HG03457 (cell line): Measurements from ENCODE around the gene STARD9.

Experiments used
- ATAC-seq: cut with Tn5 transposase; IDR thresholded peaks from one replicate; pipeline ENCODE4 v1.9.1; 2021; ENCODE audit warnings: moderate number of reproducible peaks; ENCODE audit not compliant: unreplicated experiment

Gene STARD9

DNA sequence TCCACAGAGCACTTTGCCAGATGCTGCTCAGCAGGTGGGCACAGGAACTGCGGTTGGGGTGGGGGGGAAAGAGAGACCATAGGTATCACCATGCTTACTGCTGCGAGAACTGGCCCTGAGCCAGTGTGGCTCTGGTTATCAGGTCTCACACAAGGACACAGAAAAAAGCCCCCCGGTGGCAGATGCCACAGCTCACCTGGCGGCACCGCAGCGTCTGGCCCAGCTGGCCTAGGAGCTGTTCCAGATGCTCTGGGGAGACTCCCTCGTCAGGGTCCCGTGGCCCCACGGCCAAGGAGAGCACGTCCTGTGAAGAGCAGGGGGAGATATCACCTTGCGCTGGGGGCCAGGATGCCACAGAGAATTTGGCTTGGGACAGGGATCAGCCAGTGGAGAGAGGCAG is 150.7 kb downstream of the STARD9 start:
- ATAC-seq: no peak

DNA sequence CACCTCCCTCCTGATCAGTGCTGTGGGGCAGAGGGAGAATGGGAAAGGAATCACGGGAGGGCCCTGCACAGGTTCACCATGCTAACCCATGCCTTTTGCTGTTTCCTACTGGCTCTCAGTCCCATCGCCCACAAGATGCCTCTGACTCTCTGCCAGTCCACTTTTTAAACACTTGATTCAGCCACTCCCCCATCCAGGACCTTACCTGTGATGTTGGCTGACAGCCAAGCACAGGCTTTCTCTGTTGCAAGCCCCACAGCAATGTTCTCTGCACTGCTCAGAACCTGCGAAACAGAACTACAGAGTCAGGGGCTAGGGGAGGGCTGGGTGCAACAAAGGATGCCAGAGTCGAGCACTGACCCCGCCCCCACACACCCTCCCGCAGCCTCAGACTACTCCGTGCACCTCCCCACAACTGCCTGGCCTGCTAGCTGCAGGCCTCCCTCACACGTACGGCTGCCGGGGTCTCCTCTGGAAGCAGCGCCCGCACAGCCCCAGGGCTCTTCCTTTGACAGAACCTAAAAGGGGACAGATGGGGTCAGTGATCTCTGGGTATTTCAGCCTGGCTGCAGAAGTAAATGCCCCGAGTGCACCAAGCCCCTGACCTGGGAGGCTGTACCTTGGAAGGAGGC is 152.5 kb downstream of the STARD9 start:
- no peak for ATAC-seq

DNA sequence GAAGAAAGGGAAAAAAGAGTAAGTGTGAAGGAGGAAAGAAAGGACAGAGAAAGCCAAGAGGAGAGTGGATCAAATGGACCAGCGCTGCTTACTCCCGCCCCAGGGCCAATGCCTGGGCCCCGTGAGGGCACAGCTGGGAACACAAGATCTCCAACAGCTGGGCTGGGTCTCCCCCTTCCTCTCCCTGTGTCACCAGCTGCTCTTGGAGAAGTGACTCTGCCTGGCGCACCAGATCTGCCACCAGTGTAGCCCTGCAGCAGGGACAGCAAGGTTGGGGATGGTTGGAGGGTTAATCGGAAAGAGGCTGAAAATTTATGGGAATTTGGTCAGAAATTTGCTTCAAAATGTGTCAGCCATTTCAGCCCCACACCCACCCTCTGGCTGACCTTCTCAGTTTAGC is 153.2 kb downstream of the STARD9 start:
- no peak for ATAC-seq

DNA sequence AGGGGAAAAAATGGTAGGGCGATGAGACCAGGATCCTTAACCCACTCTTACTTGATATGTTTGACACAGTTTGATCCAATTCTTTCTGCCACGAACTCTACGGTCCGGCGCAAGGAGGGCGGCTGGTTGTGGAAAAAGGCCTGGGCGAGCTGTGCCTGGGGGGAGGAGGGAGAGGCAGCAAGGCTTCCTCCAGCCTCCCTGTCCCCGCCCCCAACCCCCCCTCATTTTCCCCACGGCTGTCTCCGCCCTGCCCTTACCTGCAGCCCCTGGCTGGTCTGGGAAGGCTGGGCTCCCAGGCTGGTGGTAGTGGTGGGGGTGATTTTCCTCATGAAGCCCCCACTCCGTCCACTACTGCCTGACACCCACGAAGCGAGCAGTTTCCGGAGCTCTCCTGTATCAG is 153.6 kb downstream of the STARD9 start:
- ATAC-seq: no peak

DNA sequence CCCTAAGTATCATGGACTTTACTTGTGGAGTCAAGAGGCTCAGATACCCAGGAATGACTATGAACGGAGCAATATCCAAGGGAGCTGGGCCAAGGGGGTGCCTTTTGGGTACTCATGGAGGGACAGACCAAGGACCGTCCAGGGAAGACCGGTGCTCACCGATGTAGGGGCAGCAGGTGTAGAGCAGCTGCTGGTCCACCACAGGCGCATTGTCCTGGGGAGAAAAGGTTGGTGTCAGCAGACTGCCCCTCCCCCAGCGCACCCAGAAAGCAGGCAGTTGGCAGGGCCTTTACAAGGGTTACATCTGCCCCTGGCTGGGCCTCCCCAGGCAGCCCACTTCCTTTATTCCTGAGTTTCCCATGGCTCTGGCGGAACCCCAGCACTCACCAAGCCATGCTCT is 154.0 kb downstream of the STARD9 start:
- no peak for ATAC-seq

DNA sequence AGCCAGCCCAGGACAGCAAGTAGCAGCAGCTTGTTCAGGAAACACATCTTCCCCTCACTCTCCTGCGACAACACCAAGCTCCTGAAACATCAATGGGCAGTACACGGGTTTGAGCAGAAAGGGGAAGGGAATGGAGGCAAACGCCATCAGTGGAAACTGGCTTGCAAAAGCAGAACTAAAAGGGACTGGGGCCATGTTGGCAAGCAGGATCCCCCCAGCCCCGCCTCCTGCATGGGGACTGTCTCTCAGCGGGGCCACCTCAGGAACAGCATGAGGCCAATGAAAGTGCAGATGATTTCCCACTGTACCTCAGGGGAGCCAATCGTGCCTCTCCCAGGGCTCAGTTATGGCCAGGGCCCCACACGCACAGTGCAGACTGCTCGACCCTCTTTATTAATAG is 154.7 kb downstream of the STARD9 start:
- no peak for ATAC-seq

DNA sequence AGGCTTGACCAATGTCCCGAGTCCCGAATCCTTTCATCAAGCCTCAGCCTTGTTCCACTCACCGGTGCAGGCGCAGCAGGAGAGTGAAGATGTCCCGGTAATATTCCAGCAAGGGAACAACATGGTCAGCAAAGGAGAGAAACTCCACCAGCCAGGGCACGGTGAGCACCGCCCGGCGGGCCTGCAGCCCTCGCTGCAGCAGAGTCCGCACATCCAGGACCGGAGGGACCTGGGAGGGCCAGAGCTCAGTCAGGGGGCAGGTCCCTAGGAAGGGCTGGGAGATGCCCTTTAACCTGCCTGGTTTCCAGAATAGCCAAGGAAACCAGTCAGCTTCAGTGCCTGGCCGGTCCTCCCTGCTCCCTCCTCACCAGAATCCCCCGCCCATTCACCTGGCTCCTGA is 155.1 kb downstream of the STARD9 start:
- ATAC-seq: no peak

DNA sequence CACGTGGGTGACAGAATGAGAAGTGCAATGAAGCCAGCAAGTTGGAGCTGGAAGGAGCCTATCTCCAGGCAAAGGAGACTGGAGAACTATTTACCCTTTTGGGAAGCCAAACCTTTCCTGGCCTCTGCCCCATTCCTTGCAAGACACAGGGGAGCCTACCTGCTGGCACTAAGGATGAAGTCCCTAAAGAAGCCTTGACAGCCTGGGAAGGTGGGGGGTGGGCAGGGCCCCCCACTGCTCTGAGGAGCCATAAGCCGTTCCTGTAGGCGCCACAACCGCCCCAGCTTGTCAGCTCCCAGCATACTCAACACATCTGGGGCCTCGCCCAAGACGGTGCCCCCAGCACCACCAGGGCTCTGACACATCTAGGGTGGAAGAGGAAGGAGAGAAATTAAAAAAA is 156.1 kb downstream of the STARD9 start:
- ATAC-seq: no peak

DNA sequence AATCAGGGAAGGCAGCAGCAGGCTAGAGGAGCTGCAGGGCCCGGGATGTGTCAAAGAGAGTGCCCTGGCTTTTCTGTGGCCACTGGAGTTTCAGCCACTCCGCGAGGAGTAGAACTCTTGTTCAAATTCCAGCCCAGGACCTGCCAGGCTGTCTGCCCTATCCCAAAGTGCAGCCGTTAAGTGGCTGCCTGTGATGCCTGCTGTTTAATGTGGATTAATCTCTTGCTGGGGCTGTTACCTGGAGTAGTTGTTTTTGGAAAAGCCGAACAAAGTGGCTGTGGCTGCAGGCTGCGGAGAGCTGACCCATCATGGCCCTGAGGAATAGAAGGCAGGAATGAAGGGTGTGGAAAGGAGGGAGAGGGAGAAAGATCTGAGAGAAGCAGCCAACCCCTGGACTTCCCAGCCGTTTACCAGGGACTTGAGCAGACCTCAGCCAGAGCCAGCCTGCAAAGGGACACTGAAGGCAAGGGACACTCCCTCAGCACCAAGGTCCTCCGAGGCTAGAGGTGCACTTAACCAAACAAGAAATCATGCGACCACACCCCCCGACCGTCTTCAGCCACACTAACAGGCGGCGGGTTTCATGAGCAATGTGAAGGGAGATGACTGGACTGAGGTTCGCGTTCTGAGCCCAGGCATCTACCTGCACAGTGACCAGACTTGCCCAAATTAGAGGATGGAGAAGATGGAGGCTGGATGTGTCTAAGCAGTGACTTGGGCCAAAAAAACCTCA is 156.9 kb downstream of the STARD9 start:
- no peak for ATAC-seq

DNA sequence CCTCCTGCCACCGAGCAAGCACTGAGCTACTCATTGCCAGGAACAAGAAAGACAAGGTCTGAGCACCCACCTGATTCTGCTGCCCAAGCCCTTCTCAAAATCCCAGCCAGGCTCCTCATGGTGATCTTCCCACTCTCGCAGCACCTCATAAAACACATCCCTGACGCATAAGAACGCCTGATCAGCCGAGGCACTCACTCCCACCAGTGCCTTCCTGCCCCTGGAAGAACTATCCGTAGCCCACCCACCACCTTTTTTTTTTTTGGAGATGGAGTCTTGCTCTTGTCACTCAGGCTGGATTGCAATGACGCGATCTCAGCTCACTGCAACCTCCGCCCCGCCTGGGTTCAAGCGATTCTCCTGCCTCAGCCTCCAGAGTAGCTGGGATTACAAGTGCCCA is 157.6 kb downstream of the STARD9 start:
- ATAC-seq: no peak

DNA sequence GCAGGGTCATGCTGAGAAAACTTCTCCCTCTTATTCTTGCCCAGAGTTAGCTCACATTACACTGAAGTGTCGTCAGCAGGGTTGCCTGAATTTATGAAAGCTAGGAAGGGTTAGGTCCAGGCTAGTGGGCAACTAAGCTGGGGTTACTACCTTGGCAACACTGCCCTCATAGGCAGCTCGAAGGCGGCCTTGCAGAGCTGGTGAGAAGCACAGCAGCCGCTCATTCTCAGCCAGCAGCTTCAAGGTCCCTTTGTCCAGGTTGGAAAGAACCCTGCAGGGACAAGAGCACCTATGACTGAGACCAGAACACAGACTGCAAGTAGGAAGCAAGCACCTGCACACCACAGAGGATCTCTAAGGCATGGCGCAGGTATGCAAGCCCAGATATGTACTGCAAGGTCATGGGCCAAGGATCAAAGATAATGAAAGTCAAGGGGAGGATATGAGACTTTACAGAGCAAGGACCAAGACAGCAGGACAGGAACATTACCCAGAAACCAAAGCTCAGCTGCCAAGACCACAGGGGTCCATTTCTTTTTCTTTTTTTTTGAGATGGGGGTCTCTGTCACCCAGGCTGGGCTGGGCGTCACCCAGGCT is 158.8 kb downstream of the STARD9 start:
- no peak for ATAC-seq

DNA sequence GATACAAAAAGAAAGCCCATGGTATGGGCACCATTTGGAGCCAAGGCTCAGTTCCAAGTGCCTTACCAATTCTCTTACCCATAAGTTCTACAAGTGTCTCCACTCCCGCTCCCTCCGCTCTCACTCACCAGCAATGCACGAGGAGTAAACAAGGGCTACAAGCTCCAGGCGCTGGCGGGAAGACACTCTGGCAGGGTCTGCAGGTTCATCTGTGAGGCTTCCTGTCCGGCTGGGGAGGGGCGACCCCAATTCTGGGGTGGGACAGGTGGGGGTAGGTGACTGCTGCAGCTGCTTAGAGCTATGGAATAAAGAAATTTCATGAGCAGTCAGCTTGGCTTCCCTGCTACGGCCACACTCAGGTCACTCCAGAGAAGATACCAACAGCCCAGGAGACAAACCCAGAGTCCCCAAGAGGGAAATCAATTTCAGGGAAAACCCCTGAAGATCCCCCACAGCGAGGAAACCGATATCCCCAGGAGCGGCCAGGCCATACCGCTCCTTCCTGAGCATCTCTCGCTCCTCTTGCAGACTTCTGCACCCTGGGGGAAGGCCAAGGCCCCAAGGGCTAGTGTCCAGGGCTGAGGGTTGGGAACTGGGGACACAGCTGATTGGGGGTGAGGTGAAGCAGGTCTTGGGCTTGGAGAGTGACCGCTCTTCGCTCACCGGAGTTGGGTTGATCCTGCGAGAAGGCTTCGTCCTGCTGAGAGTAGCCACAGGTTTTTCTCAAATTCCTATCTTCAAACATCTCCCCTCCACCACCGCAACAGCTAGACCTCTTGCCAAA is 160.2 kb downstream of the STARD9 start:
- no peak for ATAC-seq

DNA sequence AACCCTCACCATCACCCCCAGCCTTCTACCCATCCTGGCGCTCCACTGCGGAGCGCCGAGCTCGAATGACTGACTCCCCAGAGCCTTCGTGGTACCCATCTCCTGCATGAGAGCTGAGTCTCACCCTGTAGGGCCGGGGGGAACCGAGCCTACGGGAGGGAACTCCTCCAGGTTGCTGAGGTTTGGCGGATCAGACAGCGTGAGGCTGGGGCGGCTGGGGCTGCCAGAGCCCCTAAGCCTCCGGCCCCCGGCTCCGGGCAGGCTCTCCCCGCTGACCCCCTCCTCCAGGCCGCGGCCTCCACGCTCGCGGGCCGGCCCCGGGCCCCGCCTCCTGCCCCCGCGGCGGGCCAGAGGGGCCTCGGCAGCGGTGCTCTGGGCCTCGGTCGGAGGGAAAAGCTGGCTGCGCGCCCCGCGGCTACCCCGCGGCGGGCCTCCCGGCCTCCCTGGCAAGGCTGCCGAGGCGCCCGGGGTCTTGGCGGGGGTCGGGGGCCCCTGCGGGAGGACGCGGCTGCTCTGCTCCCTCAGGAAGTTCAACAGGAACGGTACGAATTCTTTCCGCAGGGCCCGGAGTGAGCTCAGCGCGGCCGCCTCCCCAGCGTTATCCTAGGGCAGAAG is 160.9 kb downstream of the STARD9 start:
- ATAC-seq: no peak

DNA sequence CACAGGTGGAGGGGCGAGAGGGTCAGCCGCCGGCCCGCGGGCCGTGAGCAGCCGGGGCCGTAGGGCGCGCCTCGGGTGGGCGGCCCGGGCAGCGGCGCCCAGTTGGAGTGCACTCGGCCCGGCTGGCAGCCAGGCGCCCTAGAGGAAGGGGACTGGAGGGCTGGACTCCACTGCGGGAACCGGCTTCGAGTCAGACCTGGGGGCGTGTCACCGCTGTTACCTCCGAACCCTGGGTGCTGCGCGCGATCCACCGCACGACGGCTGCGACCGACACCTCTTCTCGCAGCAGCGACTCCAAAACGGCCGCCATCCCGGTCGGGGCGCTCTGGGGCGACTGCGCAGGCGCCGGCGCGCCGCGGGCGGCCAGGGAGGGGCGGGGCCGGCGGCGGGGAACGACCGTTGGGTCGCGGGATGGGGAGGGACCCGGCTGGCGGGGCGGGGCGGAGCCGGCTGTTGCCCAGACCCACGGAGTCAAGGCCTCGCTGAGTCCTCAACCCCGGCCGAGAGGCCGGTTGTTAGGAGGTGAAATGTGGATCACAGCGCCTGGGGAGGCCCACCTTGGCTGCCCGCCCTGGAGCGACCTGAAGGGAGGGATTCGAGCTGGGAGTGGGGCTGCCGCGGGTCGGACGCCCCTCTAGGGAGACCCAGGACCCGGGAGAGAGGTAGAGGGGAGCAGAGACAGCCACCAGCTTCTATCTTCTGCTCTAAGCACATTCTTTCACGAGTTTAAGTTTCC is 161.6 kb downstream of the STARD9 start, which contains the start of gene CDAN1:
Gene CDAN1, minus strand, starts transcription at position 336 of the 736 bp plus-strand sequence. Its CDS starts 26 bp downstream, at position 310.
- peak; percentile 52 for ATAC-seq

DNA sequence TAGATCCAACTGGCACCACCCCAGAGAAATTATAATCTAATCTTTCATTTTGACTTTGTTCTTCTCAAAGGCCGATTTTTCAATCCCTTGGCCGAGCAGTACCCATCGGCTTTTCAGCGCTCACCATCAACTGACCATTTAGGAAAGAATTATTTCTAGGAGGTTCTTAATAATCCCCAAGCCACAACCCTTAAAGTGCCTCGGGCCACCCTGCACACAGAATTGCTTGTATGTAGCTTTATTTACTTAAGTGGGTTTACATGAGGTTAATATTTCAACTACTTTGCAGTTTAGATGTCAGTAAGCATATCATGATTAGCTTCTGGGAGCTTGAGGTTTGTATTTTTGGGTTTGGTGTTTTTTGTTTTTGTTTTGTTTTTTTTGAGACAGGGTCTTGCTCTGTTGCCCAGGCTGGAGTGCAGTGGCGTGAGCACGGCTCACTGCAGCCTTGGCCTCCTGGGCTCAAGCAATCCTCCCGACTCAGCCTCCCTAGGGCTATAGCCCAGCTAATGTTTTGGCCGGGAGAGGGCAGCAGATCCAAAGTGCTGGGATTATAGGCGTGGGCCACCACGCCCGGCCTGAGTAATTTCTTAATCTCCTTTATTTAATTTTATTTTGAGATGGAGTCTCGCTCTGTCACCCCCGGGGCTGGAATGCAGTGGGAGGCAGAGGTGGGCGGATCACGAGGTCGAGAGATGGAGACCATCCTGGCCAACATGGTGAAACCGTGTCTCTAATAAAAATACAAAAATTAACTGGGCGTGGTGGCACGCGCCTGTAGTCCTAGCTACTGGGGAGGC is 162.3 kb downstream of the STARD9 start:
- ATAC-seq: no peak

DNA sequence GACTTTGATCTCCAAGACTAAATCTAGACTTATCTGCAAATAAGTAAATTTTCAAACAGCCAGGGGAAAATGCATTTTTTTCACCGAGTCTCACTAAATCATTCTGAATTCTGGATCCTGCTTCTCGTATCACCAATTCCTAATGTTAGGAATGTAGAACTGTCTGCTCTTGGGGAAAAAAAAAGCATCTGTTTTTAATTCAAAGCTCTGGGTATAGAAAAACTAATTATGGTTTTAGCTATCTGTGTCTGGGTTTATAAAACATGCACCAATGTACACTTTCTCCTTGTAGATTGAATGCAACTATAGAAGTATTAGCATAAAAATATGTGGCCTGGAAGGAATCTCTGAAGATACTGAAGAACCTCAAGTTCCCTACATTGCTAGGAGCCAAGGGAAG is 166.3 kb downstream of the STARD9 start:
- no peak for ATAC-seq

DNA sequence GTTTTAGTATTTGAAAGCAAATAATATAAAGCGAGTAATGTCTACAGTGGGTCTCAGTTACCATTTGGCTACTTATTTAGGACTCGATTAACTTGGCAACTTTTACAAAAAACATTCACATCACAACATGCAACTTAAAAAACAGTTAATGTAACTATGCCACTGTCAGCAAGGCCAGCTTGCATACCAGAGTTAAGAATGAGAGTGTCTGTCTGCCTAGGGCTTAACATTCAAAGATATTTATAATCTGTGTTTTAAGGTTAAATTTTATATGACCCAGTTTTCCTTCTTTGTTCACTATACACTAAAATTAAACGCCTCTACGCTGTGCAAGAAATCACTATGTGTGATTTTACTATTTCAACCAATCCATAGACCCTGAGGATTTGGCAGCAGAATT is 166.7 kb downstream of the STARD9 start:
- no peak for ATAC-seq

DNA sequence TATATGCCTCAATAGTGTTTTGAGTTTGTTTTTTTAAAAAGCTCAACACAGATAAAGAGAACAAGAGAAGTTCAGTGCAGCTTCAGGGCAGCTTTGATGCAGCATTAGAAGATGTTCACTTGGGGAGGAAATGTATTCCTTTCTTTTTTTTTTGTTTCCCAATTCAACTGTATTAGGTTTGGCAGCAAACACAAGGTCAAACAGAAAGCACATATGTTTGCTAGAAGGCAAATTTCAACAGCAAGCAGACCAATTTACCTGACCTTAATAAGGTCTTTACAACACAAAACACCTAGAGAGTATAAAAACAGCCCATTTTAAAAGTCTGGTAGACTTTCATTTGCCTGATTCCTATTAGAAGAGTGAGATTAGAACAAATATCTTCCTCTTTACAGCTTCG is 168.8 kb downstream of the STARD9 start:
- no peak for ATAC-seq

DNA sequence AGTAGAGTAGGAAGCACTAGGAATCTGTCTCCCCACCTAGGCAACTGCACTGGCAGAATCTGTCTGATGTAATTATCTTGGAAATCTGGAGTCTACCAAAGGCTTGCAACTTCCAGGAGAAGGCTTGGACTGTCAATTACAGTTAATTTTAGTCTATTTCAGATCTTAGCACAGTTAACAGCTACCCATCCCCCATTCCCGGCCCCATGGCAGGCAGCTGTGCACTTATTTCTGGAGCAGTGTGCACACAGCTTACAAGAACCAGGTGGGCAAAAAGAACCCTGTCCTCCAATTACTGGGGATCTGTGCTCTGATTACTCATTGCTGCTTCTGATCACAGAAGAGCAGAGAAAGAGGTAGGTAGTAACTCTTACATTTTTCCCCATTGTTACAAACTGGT is 173.9 kb downstream of the STARD9 start:
- ATAC-seq: no peak

DNA sequence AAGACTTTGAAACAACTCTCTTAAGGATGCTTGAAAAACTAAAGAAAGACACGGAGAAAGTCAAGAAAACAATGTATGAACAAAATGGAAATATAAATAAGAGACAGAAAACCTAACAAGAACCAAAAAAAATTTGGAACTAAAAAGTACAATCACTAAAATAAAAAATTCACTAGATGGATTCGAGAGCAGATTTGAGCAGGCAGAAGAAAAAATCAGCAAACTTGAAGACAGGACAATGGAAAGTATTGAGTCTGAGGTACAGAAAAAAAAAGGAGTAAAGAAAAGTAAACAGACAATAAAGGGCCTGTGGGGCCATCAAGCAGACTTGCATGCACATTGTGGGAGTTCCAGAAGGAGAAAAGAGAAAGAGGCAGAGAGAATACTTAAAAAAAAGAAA is 174.9 kb downstream of the STARD9 start:
- ATAC-seq: no peak
